ENCODE data around the gene NFATC1.

The NFATC1 gene

DNA sequence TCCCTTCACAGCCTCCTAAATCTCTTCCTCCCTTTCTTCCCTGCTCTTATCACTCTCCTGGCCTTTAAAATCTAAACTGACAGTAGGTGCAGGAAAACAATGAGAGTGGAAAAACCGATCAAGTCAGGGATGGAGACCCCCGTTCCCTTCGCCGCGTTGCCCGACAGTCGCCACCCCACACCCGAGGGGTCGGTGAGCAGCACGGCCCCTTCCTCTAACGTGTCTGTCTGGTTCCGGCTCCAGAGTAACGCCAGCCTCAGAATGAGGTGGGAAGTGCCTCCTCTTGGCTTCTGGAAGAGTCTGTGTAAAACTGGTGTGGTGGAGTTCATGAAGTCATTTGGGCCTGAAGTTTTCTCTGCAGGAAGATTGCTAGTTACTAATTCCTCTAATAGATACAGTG, 138.6 kb downstream of the NFATC1 start:
- no peak overlapping the region for H3K27ac ChIP-seq
- TF ChIP-seq, protein P1, sequence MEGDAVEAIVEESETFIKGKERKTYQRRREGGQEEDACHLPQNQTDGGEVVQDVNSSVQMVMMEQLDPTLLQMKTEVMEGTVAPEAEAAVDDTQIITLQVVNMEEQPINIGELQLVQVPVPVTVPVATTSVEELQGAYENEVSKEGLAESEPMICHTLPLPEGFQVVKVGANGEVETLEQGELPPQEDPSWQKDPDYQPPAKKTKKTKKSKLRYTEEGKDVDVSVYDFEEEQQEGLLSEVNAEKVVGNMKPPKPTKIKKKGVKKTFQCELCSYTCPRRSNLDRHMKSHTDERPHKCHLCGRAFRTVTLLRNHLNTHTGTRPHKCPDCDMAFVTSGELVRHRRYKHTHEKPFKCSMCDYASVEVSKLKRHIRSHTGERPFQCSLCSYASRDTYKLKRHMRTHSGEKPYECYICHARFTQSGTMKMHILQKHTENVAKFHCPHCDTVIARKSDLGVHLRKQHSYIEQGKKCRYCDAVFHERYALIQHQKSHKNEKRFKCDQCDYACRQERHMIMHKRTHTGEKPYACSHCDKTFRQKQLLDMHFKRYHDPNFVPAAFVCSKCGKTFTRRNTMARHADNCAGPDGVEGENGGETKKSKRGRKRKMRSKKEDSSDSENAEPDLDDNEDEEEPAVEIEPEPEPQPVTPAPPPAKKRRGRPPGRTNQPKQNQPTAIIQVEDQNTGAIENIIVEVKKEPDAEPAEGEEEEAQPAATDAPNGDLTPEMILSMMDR (conservative IDR thresholded peaks at IDR 0.05): no peak
- no peak for TF ChIP-seq ZFX (IDR thresholded peaks at IDR 0.05)

DNA sequence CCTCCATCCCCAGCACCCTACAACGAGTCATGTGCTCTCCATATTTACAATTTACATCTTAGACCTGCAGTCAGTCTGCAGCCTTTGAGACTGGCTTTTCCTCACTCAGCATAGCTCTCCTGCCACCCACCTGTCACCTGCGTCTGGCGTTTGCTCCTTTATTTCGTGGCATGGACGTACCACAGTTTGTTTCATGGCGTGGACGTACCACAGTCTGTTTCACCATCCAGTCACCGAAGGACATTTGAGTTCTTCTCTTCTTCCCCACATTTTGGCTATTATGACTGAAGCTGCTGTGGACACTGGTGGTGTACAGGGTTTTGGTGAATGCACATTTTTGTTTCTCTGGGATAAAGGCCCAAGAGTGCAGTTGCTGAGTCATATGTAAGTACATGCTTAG, 142.0 kb downstream of the NFATC1 start:
- no peak overlapping the region for H3K27ac ChIP-seq
- no peak for TF ChIP-seq ZFX (IDR thresholded peaks at IDR 0.05)
- TF ChIP-seq, protein P1 (conservative IDR thresholded peaks at IDR 0.05): no peak

DNA sequence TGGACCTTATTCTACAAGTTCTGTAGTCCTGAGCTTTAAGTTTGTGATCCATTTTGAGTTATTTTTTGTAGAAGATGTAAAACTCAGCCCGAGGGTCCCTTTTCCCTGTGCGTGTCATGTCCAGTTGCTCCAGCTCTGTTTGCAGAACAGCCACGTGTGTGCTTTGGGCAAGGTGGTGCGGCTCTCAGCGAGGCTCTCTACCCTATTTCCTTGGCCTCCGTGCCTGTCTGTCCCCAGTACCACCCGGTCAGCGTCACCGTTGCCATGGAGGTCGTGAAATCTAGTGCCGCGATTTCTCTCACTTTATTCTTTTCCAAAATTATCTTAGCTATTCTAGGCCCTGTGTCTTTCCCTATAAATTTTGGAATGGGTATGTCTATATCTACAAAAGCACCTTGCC, 142.9 kb downstream of the NFATC1 start:
- H3K27ac ChIP-seq: no peak overlapping the region
- TF ChIP-seq, protein P1 (conservative IDR thresholded peaks at IDR 0.05): no peak
- TF ChIP-seq ZFX (IDR thresholded peaks at IDR 0.05): no peak

DNA sequence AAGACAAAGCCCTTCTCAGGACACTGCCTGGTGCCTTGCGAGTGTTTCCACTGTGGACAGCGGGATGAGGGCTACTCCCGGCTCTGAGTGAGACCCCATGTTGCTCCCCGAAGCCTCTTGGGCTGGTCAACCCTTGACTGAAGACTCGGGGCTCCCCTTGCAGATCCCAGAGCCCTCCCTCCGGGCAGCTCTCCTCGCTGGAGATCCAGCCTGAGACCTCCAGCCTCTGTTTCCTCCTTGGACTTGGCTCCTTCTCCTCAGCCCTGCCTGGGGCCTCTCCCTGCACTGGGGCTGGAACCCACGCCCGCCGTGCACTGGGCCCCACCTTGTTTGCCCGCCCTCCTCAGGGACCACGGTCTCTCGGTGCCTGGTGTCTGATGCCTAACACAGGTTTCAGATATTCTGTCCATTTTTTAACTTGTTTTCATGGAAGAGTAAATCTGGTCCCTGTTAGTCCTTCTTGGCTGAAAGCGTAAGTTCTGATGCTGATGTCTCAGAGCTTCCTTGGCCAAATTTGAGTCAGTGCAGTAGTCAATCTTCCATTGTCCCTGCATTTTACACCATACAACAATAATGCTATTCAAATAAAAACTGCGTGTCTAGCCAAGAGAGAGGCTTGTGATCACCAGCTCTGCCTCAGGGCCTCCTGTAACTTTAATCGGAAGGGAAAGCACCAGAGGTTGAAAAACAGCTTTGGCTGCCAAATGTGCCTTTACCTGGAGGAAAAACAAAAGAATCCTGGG, 144.6 kb downstream of the NFATC1 start:
- peak overlapping the region; percentile 41; the same call in 1 of the 2 replicates for H3K27ac ChIP-seq
- TF ChIP-seq, protein P1 (conservative IDR thresholded peaks at IDR 0.05): no peak
- no peak for TF ChIP-seq ZFX (IDR thresholded peaks at IDR 0.05)

DNA sequence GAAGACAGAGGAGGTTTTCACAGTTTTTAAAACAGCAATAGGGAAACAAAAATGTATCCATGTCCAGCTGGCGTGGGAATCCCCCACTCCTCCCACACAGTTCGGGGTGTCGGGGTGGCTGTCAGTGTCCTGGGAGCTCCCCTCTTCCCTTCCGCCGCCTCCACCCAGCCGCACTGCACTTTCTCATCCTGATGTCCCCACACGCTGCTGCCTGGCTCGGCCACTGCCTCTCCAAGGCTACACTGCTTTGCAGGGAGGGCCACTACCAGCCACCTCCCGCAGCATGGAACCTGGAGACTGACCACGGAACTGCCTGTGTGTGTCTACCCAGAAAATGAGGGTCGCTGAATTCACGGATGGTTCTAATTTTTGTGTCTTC, 145.2 kb downstream of the NFATC1 start:
- TF ChIP-seq ZFX (IDR thresholded peaks at IDR 0.05): no peak
- TF ChIP-seq, protein P1 (conservative IDR thresholded peaks at IDR 0.05): no peak
- H3K27ac ChIP-seq: peak overlapping the region; percentile 41; the same call in 1 of the 2 replicates

DNA sequence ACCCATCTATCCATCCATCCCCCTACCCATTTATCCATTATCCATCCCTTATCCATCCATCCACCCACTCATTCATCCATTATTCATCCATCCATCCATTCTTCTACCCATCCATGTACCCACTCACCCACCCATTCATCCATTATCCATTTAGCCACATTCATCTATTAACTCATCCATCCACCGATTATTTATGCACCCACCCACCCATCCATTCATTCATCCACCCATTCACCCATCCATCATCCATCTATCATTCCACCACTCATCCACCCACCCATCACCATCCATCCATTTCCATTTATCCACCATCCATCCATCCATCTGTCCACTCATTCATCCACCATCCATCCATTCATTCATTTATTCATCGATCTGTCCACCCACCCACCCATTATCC, 146.5 kb downstream of the NFATC1 start:
- H3K27ac ChIP-seq: no peak overlapping the region
- TF ChIP-seq, protein P1 (conservative IDR thresholded peaks at IDR 0.05): no peak
- no peak for TF ChIP-seq ZFX (IDR thresholded peaks at IDR 0.05)

DNA sequence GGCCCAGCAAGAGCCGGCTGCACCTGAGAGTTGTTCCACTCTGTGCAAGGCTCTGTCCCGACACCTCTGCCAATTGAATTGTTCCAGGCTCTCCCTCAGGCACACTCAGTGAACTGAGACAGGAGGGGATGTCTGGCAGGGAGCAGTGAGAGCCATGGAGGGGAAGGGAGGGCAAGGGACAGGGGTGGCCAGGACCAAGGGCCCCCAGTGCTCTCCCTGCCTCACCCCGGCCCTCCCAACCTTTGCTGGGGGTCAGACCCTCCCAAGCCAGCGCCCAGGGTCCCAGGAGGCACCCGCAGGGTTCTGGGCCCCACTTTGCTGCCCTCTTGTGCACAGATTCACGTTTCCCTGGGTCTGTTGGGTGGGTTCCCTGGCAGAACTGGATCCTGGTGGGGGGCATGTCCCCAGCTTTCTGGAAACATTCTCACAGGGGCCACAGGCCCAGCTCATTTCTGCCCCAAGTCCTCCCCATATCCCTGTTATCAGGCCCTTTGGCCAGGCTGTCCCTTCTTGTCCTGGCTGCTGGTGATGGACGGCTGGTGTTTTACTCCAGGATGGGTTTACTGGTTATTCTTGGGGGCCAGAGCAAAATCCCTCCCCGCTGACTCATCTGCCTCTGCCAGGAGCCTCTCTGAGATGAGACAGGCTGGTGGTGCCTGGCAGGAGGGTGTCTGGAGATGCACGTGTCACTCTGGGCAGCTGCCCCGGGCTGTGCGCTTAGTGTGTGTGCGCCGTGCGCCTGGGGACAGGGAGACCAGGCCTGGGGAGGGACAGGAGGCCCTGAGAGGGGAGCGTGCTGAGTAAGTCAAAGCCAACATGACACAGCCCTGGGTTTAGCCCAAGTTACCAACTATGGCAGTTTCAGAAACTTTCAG, 147.4 kb downstream of the NFATC1 start:
- H3K27ac ChIP-seq: no peak overlapping the region

More for the DNA sequence above, 147.4 kb downstream of the NFATC1 start:
- TF ChIP-seq, protein P1 (conservative IDR thresholded peaks at IDR 0.05): no peak
- no peak for TF ChIP-seq ZFX (IDR thresholded peaks at IDR 0.05)

Measured in C4-2B (cell line).